GM21515 (cell line): ENCODE results near the gene GPR137.
"Not testable (repeated sequence)": the region's sequence is repeated elsewhere in the genome, so short reads cannot be mapped to it uniquely, and the experiment has no call there.

Experiments
- ATAC-seq: cut with Tn5 transposase; IDR thresholded peaks from one replicate; pipeline ENCODE4 v1.9.1; 2021; ENCODE audit not compliant: unreplicated experiment

GPR137 gene

GRCh38 chr11:64284962-64285884 is at the start of gene GPR137:
Gene GPR137, plus strand, starts transcription at chr11:64285848. Its CDS starts 677 bp downstream, at chr11:64286525.
- peak; percentile 55 for ATAC-seq

- ATAC-seq = no peak
These were observed 48.1 kb upstream of the GPR137 start for GRCh38 chr11:64237484-64237951.

GRCh38 chr11:64238076-64238475 is 47.6 kb upstream of the GPR137 start:
- ATAC-seq = no peak

DNA sequence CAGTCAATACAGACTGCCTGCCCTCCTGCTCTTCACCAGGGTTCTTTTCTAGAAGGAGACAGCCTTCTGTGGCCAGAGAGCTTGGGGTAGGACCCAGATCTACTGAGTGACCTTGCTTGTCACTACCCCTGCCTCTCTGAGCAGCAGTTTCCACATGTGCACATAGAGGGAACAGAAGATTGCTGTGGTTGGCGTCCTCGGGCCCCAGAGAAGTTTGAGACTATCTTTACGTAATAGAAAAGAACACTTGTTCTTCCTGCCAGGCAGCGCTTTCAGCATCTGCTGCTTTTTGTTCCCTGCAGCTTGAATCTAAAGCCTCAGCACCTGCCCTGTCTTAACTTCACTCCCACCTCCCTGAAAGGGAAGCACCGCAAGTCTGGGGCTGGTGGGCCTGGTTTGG is 46.6 kb upstream of the GPR137 start:
- no peak for ATAC-seq

DNA sequence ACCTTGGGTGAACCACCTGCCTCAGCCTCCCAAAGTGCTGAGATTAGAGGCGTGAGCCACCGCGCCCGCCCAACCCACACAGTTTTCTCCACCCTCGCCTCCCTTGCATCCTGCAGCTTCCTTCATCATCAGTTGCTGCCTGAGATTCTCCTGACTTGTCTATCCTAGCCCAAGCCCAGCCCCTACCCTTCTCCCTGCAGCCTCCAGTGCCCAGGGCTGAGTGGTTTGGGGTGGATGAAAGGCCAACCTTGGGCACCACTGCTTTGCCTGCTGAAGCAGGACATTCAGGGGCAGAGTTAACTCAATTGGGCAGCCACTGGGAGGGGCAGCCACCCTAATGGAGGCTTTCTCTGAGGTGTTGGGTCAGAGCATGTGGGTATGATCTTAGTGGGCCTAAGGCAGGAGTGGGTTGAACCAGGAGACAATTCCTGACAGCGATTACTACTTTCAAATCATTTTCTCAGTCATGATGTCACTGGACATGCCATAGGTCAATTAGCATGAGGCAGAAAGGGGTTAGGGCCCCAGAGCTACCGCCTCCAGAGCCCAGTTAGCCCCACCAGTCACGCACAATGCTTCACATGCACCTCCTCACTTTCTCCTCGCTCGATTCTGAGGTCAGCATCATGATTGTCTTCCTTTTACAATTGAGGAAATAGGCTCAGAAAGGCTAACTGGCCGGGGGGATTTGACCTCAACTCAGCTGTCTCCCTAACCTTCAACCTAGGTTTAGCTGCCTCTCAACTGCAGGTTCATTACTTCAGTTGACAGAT is 45.8 kb upstream of the GPR137 start:
- ATAC-seq = peak; percentile 8

DNA sequence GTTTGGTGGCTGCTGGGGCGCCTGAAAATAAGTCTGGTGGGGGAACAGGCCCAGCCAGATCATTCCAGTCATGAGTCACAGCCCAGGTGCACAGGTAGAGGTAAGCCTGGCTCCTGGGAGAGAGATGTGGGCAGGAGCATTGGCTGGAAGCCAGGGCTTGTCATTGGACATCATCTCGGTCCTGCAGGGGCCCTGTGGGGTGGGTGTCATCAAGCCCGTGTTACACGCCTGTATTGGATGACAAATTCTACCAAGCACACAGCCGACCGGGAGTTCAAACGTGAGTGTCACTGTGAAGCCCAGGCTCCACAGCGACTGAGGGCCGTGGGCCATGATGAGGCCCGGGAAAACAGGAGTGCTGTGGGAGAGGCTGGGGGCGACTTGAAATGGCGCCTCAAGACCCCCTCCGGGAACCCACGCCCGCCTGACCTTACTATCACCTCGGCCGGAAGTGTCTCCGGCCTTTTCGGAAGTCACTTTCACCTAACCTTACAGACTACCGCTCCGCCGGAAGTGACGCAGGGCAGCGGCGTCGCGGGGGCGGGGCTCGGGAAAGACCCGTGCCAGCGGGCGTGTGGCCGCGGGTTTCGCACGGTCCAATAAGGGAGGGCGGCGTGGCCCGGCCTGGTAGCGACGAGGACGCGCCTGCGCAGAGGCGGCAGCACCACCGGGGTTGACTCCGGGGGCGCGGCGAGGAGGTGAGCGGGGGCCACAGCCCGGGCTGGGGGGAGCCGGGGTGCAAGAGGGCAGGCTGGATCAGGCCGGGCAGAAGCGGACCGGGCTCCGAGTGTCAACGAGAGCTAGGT is 45.0 kb upstream of the GPR137 start, which contains the start of gene FKBP2:
FKBP2 (plus strand) TSS at position 661 of the 806 bp plus-strand sequence. CDS start 1,293 bp downstream, outside the sequence.
- ATAC-seq = peak; percentile 46

DNA sequence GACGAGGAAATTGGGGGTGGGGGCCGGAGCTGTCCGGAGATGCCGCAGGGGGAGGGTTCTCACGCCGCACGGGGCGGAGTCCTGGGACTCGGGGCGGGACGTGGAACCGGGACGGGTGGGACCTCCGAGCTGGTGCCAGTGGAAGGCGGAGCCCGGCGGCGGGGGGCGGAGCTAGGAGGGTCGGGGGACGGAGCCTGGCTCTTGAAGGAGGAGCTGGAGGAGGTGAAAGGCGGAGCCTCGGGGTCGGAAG is 44.5 kb upstream of the GPR137 start:
- ATAC-seq = peak; percentile 52

DNA sequence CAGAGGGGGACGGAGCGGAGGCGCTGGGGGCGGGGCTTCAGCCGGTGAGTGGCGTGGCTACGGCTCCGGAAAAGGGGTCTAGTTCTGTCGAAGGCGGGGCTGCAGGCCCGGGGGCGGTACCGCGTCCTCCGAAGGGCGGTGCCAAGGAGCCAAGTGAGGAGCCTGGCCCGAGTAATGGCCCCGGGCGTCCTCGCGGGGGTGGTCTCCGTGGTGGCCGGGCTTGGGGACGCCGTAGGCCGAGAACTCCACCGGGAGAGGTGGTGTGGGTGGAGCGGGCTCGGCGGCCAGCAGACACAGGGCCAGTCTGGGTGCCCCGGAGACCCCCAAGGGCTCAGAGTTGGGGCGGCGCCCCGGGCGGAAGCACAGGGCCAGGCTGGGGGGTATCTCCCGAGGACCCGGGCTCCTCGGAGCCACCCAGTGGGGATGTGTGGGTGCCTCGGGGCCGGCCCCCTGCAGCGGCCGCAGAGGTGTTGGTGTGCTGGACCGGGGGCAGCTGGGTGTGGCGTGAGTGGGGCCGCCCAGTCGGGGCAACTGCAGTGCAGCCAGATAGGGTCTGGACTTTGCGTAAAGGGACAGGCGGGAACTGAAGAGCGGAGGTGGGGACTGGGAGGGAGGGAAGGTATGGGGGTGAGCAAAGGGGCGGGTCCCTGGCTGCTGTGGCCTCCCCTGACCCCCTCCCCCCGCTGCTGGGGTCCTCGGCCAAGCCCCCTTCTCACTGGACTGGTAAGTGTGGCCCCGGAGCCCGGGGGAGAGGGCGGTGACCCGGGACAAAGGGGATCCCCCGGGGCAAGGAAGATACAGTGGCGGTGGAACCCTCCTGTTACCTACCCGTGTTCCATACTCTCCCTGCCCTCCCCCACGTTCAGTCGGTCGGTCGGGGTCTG is 43.9 kb upstream of the GPR137 start:
- peak; percentile 12 for ATAC-seq

GRCh38 chr11:64243236-64243854 is 42.3 kb upstream of the GPR137 start:
- ATAC-seq = no peak

- ATAC-seq = no peak
These were observed 41.5 kb upstream of the GPR137 start for GRCh38 chr11:64244107-64244506.

DNA sequence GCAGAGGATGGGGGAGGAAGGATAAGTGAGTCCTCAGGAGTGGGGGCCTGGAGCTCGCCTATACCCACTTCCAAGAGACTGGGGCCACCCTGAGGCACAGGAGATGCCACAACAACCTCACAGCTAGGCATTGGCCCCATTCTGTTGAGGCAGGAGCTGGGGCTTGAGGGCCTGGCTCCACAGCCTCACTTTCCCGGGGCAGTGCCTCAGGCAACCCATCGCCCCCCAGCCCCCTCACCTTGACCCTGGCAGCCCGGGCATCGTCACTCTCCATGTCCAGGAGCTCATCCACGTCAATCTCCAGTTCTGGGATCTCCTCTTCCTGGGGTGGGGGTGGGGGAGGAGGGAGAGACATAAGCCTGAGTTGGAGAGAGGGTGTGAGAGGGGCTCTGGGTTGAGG is 40.7 kb upstream of the GPR137 start:
- no peak for ATAC-seq

GRCh38 chr11:64245401-64245796 is 40.2 kb upstream of the GPR137 start:
- ATAC-seq = no peak

- no peak for ATAC-seq
These were observed 39.6 kb upstream of the GPR137 start for GRCh38 chr11:64245797-64246620.

DNA sequence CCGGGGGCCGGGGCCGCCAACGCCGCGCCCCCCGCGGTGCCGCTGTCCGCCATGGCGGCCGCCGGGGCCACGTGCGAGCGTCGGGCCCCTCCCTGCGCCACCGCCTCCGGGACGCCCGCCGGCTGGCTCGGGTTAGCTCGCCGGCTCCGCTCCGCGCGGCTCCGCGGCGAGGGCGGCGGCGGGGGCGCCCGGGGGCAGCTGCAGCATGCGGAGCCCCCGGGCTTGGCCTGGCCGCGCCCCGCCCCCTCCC is 39.1 kb upstream of the GPR137 start:
- ATAC-seq = not testable (repeated sequence)

- no peak for ATAC-seq
These were observed 38.5 kb upstream of the GPR137 start, which contains the start of gene PPP1R14B for GRCh38 chr11:64246871-64247728. Gene PPP1R14B, minus strand, starts transcription at chr11:64246943. Its CDS starts 270 bp downstream, at chr11:64246673.

DNA sequence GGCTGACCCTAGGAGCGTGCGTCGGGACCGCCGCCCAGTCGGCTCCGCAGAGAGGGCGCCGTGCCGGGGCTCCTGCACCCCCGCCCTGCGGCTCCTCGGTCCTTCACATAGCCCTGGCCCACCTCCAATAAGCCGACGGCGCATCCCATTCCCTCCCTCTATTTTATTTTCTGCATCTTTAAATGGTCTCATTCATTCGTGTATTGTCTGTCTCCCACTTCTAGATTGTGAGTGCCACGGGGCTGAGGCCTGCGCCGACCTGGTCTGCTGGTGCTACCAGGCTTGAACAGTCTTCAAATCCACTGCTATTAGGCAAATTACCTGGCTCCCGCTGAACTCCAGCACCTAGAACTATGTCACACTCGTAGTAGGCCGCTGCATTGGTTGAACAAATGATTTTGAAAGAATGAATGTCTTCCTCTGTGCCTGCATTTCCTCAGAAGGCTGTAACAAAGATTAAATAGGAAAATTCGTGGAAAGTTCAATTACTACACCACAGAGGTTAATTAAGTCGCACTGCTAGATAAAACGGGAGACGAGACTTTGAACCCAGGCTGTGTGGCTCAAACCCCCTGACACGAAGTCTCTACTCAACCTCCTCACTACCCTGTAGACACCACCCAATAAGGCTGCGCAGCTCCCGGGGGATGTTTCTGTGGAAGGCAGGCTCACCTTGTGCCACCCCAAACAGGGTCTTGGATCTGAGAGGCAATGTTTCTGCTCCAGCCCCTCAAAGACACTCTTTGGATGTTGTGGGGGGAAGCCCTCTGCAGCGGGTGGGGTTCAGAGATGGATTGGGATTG is 37.7 kb upstream of the GPR137 start:
- ATAC-seq = no peak

- no peak for ATAC-seq
These were observed 37.1 kb upstream of the GPR137 start for GRCh38 chr11:64248578-64248977.
